GM18861 (cell line): Measurements from ENCODE around the gene DCHS2.

ENCODE experiments used
- ATAC-seq: cut with Tn5 transposase; IDR thresholded peaks from one replicate; pipeline ENCODE4 v1.9.1; 2021; ENCODE audit not compliant: unreplicated experiment

DCHS2 gene

GRCh38 chr4:154399259-154399974 is 92.2 kb downstream of the DCHS2 start:
- ATAC-seq: no peak

GRCh38 chr4:154390324-154390723 is 101.3 kb downstream of the DCHS2 start:
- no peak for ATAC-seq

- no peak for ATAC-seq
These were observed 102.5 kb downstream of the DCHS2 start for GRCh38 chr4:154389148-154389547.

- ATAC-seq: no peak
These were observed 107.6 kb downstream of the DCHS2 start for GRCh38 chr4:154384012-154384411.

GRCh38 chr4:154376486-154376885 is 115.1 kb downstream of the DCHS2 start:
- no peak for ATAC-seq

- ATAC-seq: no peak
These were observed 123.5 kb downstream of the DCHS2 start for GRCh38 chr4:154368060-154368459.

- ATAC-seq: no peak
These were observed 123.9 kb downstream of the DCHS2 start for GRCh38 chr4:154367659-154368058.

- no peak for ATAC-seq
These were observed 124.6 kb downstream of the DCHS2 start for GRCh38 chr4:154366956-154367355.

GRCh38 chr4:154364066-154364845 is 127.3 kb downstream of the DCHS2 start:
- ATAC-seq: no peak

- peak; percentile 66 for ATAC-seq
These were observed 130.1 kb downstream of the DCHS2 start for GRCh38 chr4:154361450-154361849.

- no peak for ATAC-seq
These were observed 131.1 kb downstream of the DCHS2 start for GRCh38 chr4:154360491-154360890.

- ATAC-seq: no peak
These were observed 136.7 kb downstream of the DCHS2 start for GRCh38 chr4:154354883-154355282.

- no peak for ATAC-seq
These were observed 141.8 kb downstream of the DCHS2 start for GRCh38 chr4:154349829-154350228.

GRCh38 chr4:154348657-154349056 is 142.9 kb downstream of the DCHS2 start:
- ATAC-seq: no peak

- no peak for ATAC-seq
These were observed 146.2 kb downstream of the DCHS2 start for GRCh38 chr4:154345359-154345758.

GRCh38 chr4:154344686-154345085 is 146.9 kb downstream of the DCHS2 start:
- ATAC-seq: no peak

GRCh38 chr4:154343651-154344050 is 147.9 kb downstream of the DCHS2 start:
- no peak for ATAC-seq

GRCh38 chr4:154341448-154341847 is 150.2 kb downstream of the DCHS2 start:
- no peak for ATAC-seq

GRCh38 chr4:154335588-154335987 is 156.0 kb downstream of the DCHS2 start:
- ATAC-seq: no peak

- ATAC-seq: peak; percentile 90
These were observed 158.7 kb downstream of the DCHS2 start for GRCh38 chr4:154332681-154333421.

GRCh38 chr4:154329939-154330338 is 161.7 kb downstream of the DCHS2 start:
- no peak for ATAC-seq
